MM.1S (cell line): ENCODE results near the gene SLC10A1.

ENCODE experiments used
- EZH2phosphoT487 ChIP-seq: fragments of 300-600 bp; sonication (generic); IDR thresholded peaks from 2 replicates; pipeline ENCODE4 v1.6.1; 2018; ENCODE audit warnings: antibody characterized with exemption, low read length
- TF ChIP-seq, protein P1 (sequence below): fragments of 300-600 bp; sonication (generic); IDR thresholded peaks from 2 replicates; pipeline ENCODE4 v1.5.1; 2016; ENCODE audit warnings: antibody characterized with exemption, low read length, mixed read lengths

DNA sequence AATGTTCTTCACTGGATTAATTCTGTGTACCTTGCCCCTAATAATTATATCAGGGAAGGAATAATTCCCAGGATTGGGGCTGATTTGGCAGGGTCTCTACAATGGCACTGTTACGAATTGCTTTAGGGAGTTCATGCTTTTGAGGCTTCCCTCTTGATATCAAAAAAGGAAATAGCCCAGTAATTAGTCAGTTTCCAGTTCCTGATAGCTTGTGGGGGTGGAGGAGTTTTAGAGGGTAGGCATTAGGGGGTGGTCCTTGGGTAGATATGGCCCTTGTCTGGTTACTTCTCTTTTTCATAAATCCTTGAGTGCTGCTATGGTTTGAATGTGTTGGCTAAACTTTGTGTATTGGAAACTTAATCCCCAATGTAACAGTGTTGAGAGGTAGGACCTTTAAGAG, 36.2 kb downstream of the SLC10A1 start:
- TF ChIP-seq, protein P1, sequence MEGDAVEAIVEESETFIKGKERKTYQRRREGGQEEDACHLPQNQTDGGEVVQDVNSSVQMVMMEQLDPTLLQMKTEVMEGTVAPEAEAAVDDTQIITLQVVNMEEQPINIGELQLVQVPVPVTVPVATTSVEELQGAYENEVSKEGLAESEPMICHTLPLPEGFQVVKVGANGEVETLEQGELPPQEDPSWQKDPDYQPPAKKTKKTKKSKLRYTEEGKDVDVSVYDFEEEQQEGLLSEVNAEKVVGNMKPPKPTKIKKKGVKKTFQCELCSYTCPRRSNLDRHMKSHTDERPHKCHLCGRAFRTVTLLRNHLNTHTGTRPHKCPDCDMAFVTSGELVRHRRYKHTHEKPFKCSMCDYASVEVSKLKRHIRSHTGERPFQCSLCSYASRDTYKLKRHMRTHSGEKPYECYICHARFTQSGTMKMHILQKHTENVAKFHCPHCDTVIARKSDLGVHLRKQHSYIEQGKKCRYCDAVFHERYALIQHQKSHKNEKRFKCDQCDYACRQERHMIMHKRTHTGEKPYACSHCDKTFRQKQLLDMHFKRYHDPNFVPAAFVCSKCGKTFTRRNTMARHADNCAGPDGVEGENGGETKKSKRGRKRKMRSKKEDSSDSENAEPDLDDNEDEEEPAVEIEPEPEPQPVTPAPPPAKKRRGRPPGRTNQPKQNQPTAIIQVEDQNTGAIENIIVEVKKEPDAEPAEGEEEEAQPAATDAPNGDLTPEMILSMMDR: no peak
- no peak for TF ChIP-seq EZH2phosphoT487
